Erythroblast (primary cell): ENCODE measurements around the gene CSNK1D.

Source experiments
- DNase-seq, 2 experiments: peaks; one replicate each; lab custom pipeline; 2025; lab: John Stamatoyannopoulos, UW
- GATA1 ChIP-seq: IDR thresholded peaks from 2 replicates; pipeline ENCODE4 v1.6.1; 2011; ENCODE audit warnings: low read depth, mild to moderate bottlenecking, control low read depth, low read length, moderate library complexity
- POLR2A ChIP-seq: IDR thresholded peaks from 2 replicates; pipeline ENCODE4 v1.6.1; 2011; ENCODE audit warnings: mild to moderate bottlenecking, low read length

The CSNK1D gene

GRCh38 chr17:82315703-82316358 is 42.3 kb upstream of the CSNK1D start:
- no peak for DNase-seq
- TF ChIP-seq GATA1, result no peak
- no peak for TF ChIP-seq POLR2A

- TF ChIP-seq POLR2A, result no peak
- TF ChIP-seq GATA1, result no peak
- no peak for DNase-seq
Observed at GRCh38 chr17:82314727-82315605, 41.5 kb upstream of the CSNK1D start.

- no peak for DNase-seq
- TF ChIP-seq POLR2A, result no peak
- TF ChIP-seq GATA1, result no peak
Observed at GRCh38 chr17:82314012-82314726, 40.7 kb upstream of the CSNK1D start.

GRCh38 chr17:82313195-82314011 is 39.9 kb upstream of the CSNK1D start:
- DNase-seq, result no peak

GRCh38 chr17:82311971-82312370 is 38.5 kb upstream of the CSNK1D start:
- DNase-seq, result no peak
- TF ChIP-seq GATA1, result no peak
- no peak for TF ChIP-seq POLR2A

More at GRCh38 chr17:82313195-82314011, 39.9 kb upstream of the CSNK1D start:
- no peak for TF ChIP-seq GATA1
- TF ChIP-seq POLR2A, result no peak

- TF ChIP-seq POLR2A (no peak), GATA1 (no peak)
- DNase-seq, result no peak
Observed at GRCh38 chr17:82310877-82311276, 37.4 kb upstream of the CSNK1D start.

- no peak for DNase-seq
- TF ChIP-seq GATA1, result no peak
- no peak for TF ChIP-seq POLR2A
Observed at GRCh38 chr17:82309656-82310570, 36.4 kb upstream of the CSNK1D start.

GRCh38 chr17:82305727-82306300 is 32.3 kb upstream of the CSNK1D start:
- TF ChIP-seq GATA1 (no peak), POLR2A (no peak)
- no peak for DNase-seq

- TF ChIP-seq POLR2A (no peak), GATA1 (no peak)
- no peak for DNase-seq
Observed at GRCh38 chr17:82304826-82305726, 31.6 kb upstream of the CSNK1D start.

- DNase-seq, result no peak
- TF ChIP-seq GATA1 (no peak), POLR2A (no peak)
Observed at GRCh38 chr17:82303944-82304808, 30.7 kb upstream of the CSNK1D start.
